Colonic mucosa (tissue), 4 donors: Measurements from ENCODE around the gene MYH2. TPM values are rescaled to one million over a fixed set of nuclear protein-coding genes. Genes with fewer than 3 reads are reported as not detected.
"Not testable (repeated sequence)": the region's sequence is repeated elsewhere in the genome, so short reads cannot be mapped to it uniquely, and the experiment has no call there.

ENCODE experiments used
- DNase-seq: peaks from one replicate; pipeline ENCODE4 v3.0.0-alpha.2; 2020
- H3K27ac ChIP-seq: fragments of 200-600 bp; one replicate; pipeline ENCODE4 v1.8.0; 2021
- H3K27me3 ChIP-seq: fragments of 200-600 bp; one replicate; pipeline ENCODE4 v1.8.0; 2021
- H3K36me3 ChIP-seq: fragments of 200-600 bp; one replicate; pipeline ENCODE4 v1.8.0; 2021
- H3K4me1 ChIP-seq: fragments of 200-600 bp; one replicate; pipeline ENCODE4 v1.8.0; 2021; ENCODE audit warnings: mild to moderate bottlenecking
- H3K4me3 ChIP-seq: fragments of 200-600 bp; one replicate; pipeline ENCODE4 v1.8.0; 2021
- H3K9ac ChIP-seq, 2 donors: one replicate each; pipeline ENCODE4 v1.7.0; 2013; ENCODE audit warnings: control low read depth in 2 of 2, low read depth in 2 of 2, low read length in 2 of 2
- H3K9me3 ChIP-seq: fragments of 200-600 bp; one replicate; pipeline ENCODE4 v1.8.0; 2021
- intact Hi-C: fragments of 100-400 bp; cut with DNase I; formaldehyde crosslinking; loops from one replicate; pipeline ENCODE4 v1.14.1; 2022
- total RNA-seq, 2 donors: library from RNA; stranded (reverse); fragmentation: NEBNext Ultra II Directional in 1 of 2; extraction: Animal tissue kit (Norgen Biotek cat#: 25700) in 1 of 2; gene quantifications; one replicate each; pipeline ENCODE4 v1.2.1, GENCODE V29; 2021
- TF ChIP-seq, protein P1 (sequence below): fragments of 200-600 bp; IDR thresholded peaks from one replicate; pipeline ENCODE4 v1.8.0; 2022; ENCODE audit warnings: antibody characterized with exemption, mild to moderate bottlenecking
- donor health status: healthy.
- donor health status: DM: no; HTN: no; CAD: no.
- donor health status: DM: no; HTN: no; CAD: no.

Gene MYH2
- total RNA-seq, 2 donors from 2014 or later = 0.48 TPM; not detected in 1

DNA sequence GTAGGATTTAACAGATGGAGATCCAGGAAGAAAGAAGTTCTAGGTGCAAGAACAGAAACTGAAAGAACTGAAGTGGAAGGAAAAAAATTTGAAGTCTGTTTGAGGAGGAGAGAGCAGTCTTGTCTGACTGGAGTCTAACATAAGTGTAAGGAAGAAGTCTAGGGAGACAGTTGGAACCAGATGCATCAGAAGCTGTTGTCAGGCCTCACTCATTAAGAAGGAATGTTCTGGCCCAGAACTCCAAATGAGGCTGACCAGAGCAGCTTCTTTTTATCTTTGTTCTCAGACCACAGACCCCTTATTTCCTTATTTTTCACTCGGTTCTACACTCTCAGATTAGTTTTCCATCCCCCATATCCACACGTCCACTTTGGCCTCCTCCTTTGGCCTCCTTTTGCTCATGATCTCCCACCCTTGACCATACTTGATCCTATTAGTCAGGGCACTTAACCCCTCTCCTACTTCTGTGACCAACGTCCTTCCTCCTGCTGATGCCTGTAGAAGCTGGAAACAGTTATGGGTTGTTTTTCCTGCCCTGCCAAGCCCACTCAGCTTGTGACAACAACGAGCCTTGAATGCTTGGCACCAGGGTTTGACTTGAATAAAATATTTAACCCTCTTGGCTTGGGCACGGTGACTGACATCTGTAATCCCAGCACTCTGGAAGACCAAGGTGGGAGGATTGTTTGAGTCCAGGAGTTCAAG lies 7.0 kb upstream of the MYH2 start:
- no peaks in the 10 kb centered on the region for H3K4me1 ChIP-seq
- no peaks in the 10 kb centered on the region for H3K9me3 ChIP-seq
- no peak for DNase-seq
- H3K4me3 ChIP-seq = no peak overlapping the region
- intact Hi-C loops = no loop called here
- no peak overlapping the region for H3K27ac ChIP-seq
- no peaks in the 10 kb centered on the region for H3K27me3 ChIP-seq
- TF ChIP-seq, protein P1, sequence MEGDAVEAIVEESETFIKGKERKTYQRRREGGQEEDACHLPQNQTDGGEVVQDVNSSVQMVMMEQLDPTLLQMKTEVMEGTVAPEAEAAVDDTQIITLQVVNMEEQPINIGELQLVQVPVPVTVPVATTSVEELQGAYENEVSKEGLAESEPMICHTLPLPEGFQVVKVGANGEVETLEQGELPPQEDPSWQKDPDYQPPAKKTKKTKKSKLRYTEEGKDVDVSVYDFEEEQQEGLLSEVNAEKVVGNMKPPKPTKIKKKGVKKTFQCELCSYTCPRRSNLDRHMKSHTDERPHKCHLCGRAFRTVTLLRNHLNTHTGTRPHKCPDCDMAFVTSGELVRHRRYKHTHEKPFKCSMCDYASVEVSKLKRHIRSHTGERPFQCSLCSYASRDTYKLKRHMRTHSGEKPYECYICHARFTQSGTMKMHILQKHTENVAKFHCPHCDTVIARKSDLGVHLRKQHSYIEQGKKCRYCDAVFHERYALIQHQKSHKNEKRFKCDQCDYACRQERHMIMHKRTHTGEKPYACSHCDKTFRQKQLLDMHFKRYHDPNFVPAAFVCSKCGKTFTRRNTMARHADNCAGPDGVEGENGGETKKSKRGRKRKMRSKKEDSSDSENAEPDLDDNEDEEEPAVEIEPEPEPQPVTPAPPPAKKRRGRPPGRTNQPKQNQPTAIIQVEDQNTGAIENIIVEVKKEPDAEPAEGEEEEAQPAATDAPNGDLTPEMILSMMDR = no peak
- H3K9ac ChIP-seq = no peak overlapping the region
- no peaks in the 10 kb centered on the region for H3K36me3 ChIP-seq

- Histone ChIP-seq H3K27ac (no peak overlapping the region), H3K9me3 (no peaks in the 10 kb centered on the region), H3K4me3 (no peak overlapping the region), H3K4me1 (no peaks in the 10 kb centered on the region), H3K9ac (no peak overlapping the region), H3K27me3 (no peaks in the 10 kb centered on the region), H3K36me3 (no peaks in the 10 kb centered on the region)
- TF ChIP-seq, protein P1 = no peak
- intact Hi-C loops = no loop called here
- no peak for DNase-seq
Measured at GRCh38 chr17:10550014-10550413, 556 bp upstream of the MYH2 start.

- no peaks in the 10 kb centered on the region for H3K36me3 ChIP-seq
- TF ChIP-seq, protein P1 = no peak
- H3K4me1 ChIP-seq = no peaks in the 10 kb centered on the region
- no peak for DNase-seq
- H3K9ac ChIP-seq = no peak overlapping the region
- no peak overlapping the region for H3K4me3 ChIP-seq
- H3K27me3 ChIP-seq = no peaks in the 10 kb centered on the region
- no peaks in the 10 kb centered on the region for H3K9me3 ChIP-seq
- intact Hi-C loops = no loop called here
- no peak overlapping the region for H3K27ac ChIP-seq
Measured at GRCh38 chr17:10547351-10547750, 2.1 kb downstream of the MYH2 start.

DNA sequence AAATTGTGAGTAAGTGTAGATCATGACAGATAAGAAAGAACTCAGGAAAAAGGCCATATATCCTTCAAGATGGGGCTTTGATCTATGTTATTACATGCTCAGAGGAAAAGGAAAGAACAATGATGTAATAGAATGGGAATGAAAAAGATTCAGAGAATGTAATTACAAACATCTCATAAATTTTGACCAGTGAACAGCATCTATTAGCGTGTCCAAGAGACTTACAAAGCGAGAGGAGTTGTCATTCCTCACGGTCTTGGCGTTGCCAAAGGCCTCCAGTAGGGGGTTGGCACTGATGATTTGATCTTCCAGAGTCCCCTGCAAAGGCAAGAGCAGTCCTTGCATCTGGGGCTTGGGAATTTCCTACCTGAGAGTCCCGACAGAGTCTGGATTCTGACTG lies 6.0 kb downstream of the MYH2 start:
- intact Hi-C loops, H3K4me3 ChIP-seq, H3K9me3 ChIP-seq, H3K27ac ChIP-seq, DNase-seq, H3K4me1 ChIP-seq, H3K9ac ChIP-seq, H3K36me3 ChIP-seq, H3K27me3 ChIP-seq: not testable (repeated sequence)

GRCh38 chr17:10541179-10541578 lies 8.3 kb downstream of the MYH2 start:
- intact Hi-C loops, H3K36me3 ChIP-seq, H3K4me1 ChIP-seq, H3K9ac ChIP-seq, H3K27me3 ChIP-seq, H3K27ac ChIP-seq, DNase-seq, H3K9me3 ChIP-seq, H3K4me3 ChIP-seq: not testable (repeated sequence)

DNA sequence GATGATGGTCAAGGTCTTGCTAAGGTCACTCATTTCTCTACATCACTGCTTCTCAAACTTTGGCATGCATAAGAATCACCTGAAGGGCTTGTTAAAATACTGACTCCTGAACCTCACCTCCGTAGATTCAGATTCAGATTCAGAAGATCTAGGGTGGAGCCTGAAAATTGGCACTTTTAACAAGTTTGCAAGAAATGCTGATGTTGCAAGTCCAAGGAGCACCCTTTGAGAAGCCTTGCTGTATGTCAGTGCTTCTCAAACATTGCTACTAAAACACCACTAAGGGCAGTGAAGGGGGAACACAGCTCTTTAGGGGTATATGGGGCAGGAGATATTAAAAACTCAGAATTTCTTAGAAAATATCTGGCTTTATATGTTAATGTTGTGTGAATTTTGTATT lies 17.4 kb downstream of the MYH2 start:
- no peaks in the 10 kb centered on the region for H3K4me1 ChIP-seq
- H3K27me3 ChIP-seq = no peaks in the 10 kb centered on the region
- no peak overlapping the region for H3K27ac ChIP-seq
- intact Hi-C loops = no loop called here
- no peak for DNase-seq
- no peaks in the 10 kb centered on the region for H3K9me3 ChIP-seq
- H3K9ac ChIP-seq = no peak overlapping the region
- H3K4me3 ChIP-seq = no peak overlapping the region
- TF ChIP-seq, protein P1 = no peak
- no peaks in the 10 kb centered on the region for H3K36me3 ChIP-seq
